Stimulated activated CD4-positive, alpha-beta T cell treated with anti-CD3 and anti-CD28 coated beads, TNF-alpha, amount 100 ng/mL, for 4 hours (primary cell): ENCODE measurements around the gene FHIP1B.

Experiments used
- DNase-seq, 3 experiments: peaks; one replicate each; pipeline ENCODE4 v3.0.0-alpha.2; 2020; ENCODE audit warnings: low read depth in 3 of 3

Gene FHIP1B

DNA sequence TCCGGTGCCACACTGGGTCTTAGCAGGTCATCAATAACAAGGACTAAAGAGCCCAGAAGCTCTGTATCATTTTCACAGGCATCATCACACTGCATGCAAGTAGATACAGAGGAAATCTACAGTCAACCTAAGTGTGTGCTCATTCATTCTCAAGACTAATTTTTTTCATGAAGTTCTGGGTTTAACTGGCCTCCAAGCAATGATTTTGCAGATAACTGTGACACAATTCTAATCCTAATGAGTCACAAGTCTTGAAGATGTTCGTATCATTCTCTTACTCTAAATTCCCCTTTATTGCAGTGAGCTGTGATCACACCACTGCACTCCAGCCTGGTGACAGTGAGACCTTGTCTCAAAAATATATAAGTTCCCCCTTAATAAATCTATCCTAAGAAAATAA is 33.0 kb downstream of the FHIP1B start:
- no peak for DNase-seq

DNA sequence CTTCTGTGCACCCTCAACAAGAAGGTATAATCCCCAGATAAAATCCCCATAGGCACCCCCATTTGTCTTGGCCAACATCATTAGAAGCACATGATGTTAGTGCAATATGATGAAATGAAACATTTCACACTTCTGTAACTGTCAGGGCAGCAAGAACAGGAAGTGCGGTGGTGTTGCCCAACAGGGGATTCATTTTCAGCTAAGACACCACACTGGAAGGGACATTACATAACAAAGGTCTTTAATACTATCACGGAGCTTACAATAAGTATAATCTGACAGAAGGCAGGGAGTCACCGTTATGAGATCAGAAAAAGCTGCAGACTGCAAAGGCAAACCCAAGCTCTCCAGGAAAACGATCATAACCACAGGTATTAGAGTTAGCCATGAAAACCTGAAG is 33.5 kb downstream of the FHIP1B start:
- no peak for DNase-seq

DNA sequence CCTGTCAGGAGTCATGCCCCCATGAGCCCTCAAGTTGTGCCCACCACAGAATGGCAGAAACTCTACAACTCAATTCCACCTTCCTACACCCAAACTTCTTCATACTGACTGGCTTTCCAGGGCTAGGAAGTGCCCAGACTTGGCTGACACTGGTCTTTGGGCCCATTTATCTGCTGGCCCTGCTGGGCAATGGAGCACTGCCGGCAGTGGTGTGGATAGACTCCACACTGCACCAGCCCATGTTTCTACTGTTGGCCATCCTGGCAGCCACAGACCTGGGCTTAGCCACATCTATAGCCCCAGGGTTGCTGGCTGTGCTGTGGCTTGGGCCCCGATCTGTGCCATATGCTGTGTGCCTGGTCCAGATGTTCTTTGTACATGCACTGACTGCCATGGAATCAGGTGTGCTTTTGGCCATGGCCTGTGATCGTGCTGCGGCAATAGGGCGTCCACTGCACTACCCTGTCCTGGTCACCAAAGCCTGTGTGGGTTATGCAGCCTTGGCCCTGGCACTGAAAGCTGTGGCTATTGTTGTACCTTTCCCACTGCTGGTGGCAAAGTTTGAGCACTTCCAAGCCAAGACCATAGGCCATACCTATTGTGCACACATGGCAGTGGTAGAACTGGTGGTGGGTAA is 35.1 kb downstream of the FHIP1B start, which contains the start of gene OR52W1:
Gene OR52W1 (plus strand): TSS at position 51 of the 637 bp plus-strand sequence. CDS start 0 bp downstream, at position 51.
- DNase-seq, result no peak

DNA sequence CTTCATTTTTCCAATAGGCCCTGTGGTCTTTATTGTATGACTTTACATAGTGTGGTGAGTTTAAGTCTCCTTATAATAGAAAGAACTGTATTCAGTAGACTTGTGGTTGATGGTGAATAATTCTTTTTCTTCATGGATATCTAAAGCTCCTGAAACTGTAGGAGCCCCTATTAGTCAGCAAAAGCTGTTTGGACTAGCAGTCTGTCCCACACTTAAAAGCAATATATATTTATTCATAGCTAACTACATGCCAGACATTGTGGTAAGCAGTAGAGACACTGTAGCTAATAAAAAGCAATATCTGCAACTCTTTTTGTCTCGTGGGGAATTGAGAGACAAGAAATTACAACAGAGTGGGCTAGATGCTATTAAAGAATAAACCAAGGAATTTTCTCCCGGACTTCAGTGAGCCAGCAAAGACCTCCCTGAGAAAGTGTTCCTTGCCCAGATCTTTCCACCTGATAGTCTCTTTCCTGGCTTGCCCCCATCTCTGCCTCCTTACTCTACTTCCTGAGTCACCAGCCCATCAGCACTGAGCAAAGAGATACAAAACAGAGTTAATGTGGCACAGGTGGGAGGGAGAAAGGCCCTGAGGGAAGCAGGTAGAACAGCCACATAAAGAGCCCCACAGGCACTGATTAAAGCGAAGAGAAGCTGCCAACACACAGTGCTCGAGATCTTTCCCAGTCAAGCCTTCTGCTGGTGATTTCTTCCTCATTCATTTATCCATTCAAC is 36.8 kb downstream of the FHIP1B start:
- DNase-seq, result no peak

DNA sequence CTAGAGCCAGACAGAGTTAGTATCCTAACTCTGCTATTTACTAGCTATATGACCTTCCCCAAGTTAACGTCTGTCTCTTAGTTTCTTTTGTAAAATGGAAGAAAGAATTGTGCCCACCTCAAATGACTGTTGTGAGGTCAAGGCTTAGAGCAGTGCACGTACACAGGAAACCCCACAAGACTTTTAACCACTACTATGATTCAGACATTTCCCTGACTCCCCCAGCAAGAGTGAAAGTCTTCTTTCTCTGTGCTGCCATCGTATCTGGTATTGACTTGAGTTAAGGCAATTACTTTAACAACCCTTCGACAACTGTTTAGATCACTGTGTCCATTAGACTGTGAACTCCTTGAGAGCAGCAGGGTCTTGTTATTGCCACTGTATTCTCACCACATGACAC is 38.0 kb downstream of the FHIP1B start:
- DNase-seq, result no peak

DNA sequence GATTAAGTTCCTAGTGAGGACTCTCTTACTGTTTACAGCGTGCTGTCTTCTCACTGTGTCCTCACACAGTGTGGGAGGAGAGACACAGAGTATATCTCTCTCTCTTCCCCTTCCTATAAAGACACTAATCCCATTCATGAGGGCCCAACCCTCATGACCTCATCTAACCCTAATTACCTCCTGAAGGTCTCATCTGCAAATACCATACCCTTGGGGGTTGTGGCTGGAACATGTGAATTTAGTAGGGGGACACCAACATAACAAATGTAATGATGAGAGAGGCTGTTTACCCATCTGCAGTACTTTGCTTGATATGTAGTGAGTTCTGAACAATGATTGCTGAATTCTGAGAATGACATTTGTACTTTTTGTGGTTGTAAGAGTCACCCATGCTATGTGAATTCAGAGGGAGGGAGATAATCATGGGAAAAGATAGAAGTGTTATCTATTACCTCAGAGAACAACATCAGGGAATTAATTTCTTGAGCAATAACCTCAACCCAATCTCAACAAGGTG is 40.3 kb downstream of the FHIP1B start:
- DNase-seq, result no peak

DNA sequence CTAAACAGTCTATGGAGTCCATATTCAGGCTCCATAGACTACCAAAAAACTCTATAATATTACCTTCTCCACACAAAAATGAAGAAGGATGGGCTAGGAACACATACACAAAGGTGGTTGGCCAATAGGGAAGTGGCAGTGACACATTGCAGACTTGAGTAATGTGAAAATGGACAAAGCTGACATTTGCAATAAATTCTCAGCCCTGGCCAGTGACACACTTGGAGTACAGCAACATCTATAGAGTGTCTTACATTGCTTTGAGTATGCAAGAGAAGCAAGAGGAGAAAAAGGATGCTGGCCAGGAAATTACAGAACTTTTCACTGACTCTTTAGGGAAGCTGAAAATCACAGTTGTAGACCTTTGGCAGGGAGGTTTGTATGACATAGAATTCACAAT is 42.7 kb downstream of the FHIP1B start:
- no peak for DNase-seq

DNA sequence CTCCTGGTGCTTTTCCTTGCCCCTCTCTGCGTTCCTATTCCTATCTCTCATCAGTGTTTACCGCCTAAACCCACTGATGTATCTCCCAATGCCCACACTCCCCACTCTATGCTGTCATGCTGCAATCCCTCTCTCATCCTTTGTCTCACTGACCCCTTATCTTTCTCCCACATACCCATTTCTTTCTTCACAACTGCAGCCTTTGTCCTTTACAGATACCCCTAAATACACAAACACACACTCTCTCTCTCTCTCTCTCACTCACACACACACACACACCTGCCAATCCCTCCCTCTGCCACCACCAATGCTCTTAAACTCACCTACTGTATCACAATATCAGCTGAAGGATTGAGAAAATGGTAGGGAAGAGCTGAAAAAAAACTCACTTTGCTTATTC is 59.0 kb downstream of the FHIP1B start:
- DNase-seq, result no peak

DNA sequence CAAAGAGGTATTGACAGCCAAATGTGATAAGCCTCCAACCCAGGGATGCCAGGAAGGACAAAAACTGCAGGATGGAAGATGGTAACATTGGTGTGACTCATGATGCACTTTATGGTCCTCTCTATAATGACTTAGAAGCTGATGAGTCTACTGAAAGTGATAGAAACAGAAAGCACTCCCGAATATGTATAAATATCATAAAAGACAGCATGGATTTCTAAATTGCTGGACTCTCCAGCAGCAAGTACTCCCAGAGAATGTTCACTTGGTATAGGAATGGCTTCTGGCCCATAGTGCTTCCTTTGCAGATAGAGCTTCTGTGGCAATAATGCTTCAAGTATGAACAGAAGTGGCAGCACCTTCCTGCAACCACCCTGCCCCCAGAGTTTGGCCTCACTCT is 64.2 kb downstream of the FHIP1B start, which contains the start of gene OR52B2:
Gene OR52B2 (minus strand): TSS at position 101 of the 400 bp plus-strand sequence. CDS start 0 bp downstream, at position 101.
- DNase-seq, result no peak
